Naive thymus-derived CD4-positive, alpha-beta T cell (primary cell): ENCODE results near the gene RRAS. TPM values are rescaled to one million over a fixed set of nuclear protein-coding genes. Genes with fewer than 3 reads are reported as not detected.
A peak's percentile ranks its signal among the peaks of the same experiment; 100 is the strongest.
"Not testable (repeated sequence)": the region's sequence is repeated elsewhere in the genome, so short reads cannot be mapped to it uniquely, and the experiment has no call there.

ENCODE experiments used
- ATAC-seq: fragments of 150-1000 bp; cut with Tn5 transposase; 2 replicates; pipeline ENCODE4 v1.10.0; 2021; ENCODE audit warnings: mild to moderate bottlenecking, moderate library complexity
- CTCF ChIA-PET: fragments of 350-600 bp; sonication (Branson Sonifier 250); formaldehyde crosslinking; loops from one replicate; lab custom pipeline; 2021; ENCODE audit warnings: antibody characterized with exemption; lab: Charles Lee
- POLR2A ChIA-PET: fragments of 350-600 bp; sonication (Branson Sonifier 250); formaldehyde crosslinking; loops from one replicate; lab custom pipeline; 2021; ENCODE audit warnings: antibody characterized with exemption, inconsistent platforms; lab: Charles Lee
- DNase-seq, 9 donors: peaks; one replicate each; pipeline versions ENCODE4 v3.0.0 to v3.0.0-alpha.2; 2020 to 2022; ENCODE audit warnings: mixed read lengths in 1 of 9
- H3K27ac ChIP-seq: one replicate; pipeline ENCODE4 v1.7.0; 2013; ENCODE audit warnings: mild to moderate bottlenecking, low read depth, low read length, moderate library complexity
- H3K27me3 ChIP-seq, 2 donors: one replicate each; pipeline ENCODE4 v1.7.0; 2013; ENCODE audit warnings: low read length in 2 of 2, mild to moderate bottlenecking in 2 of 2, moderate library complexity in 2 of 2; ENCODE audit not compliant: control insufficient read depth in 2 of 2, insufficient read depth in 2 of 2
- H3K36me3 ChIP-seq, 3 experiments: 1 replicate in 2 of 3; 2 replicates in 1 of 3; pipeline ENCODE4 v1.7.0; 2013; ENCODE audit warnings: low read length in 3 of 3, mild to moderate bottlenecking in 3 of 3, moderate library complexity in 1 of 3; ENCODE audit not compliant: insufficient read depth in 3 of 3, control insufficient read depth in 2 of 3
- H3K4me1 ChIP-seq, 2 donors: one replicate each; pipeline ENCODE4 v1.7.0; 2013; ENCODE audit warnings: low read length in 2 of 2, mild to moderate bottlenecking in 2 of 2, moderate library complexity in 1 of 2; ENCODE audit not compliant: control insufficient read depth in 2 of 2, insufficient read depth in 2 of 2
- H3K4me3 ChIP-seq: 2 replicates; pipeline ENCODE4 v1.7.0; 2013; ENCODE audit warnings: mild to moderate bottlenecking, low read length
- H3K9me3 ChIP-seq, 3 experiments: 1 replicate in 2 of 3; 2 replicates in 1 of 3; pipeline ENCODE4 v1.7.0; 2013; ENCODE audit warnings: low read length in 3 of 3; ENCODE audit not compliant: control insufficient read depth in 2 of 3
- H3K27ac Mint-ChIP-seq, 9 donors: one replicate each; pipeline ENCODE4 v1.8.0; 2020 to 2022; ENCODE audit warnings: mixed read lengths in 9 of 9, mild to moderate bottlenecking in 8 of 9, moderate library complexity in 5 of 9, inconsistent platforms in 2 of 9
- H3K27me3 Mint-ChIP-seq, 5 donors: one replicate each; pipeline ENCODE4 v1.8.0; 2021 to 2022; ENCODE audit warnings: mixed read lengths in 5 of 5, mild to moderate bottlenecking in 1 of 5
- H3K36me3 Mint-ChIP-seq, 5 donors: one replicate each; pipeline ENCODE4 v1.8.0; 2020 to 2022; ENCODE audit warnings: mixed read lengths in 5 of 5, mild to moderate bottlenecking in 3 of 5, inconsistent platforms in 1 of 5
- H3K4me1 Mint-ChIP-seq, 7 donors: one replicate each; pipeline ENCODE4 v1.8.0; 2020 to 2022; ENCODE audit warnings: mixed read lengths in 7 of 7, mild to moderate bottlenecking in 3 of 7, inconsistent platforms in 1 of 7
- H3K4me3 Mint-ChIP-seq, 10 donors: one replicate each; pipeline ENCODE4 v1.8.0; 2020 to 2022; ENCODE audit warnings: mild to moderate bottlenecking in 10 of 10, mixed read lengths in 10 of 10, moderate library complexity in 6 of 10, inconsistent platforms in 2 of 10
- H3K9me3 Mint-ChIP-seq, 11 donors: one replicate each; pipeline ENCODE4 v1.8.0; 2020 to 2022; ENCODE audit warnings: mixed read lengths in 11 of 11, mild to moderate bottlenecking in 4 of 11, inconsistent platforms in 1 of 11, moderate library complexity in 1 of 11
- intact Hi-C, 2 donors: fragments of 100-400 bp; cut with micrococcal nuclease; formaldehyde crosslinking; loops; one replicate each; pipeline ENCODE4 v1.15.1; 2023
- polyA plus RNA-seq, 2 donors: library from polyadenylated mRNA; unstranded; fragments of 300-500 nt; fragmentation: Illumina TruSeq; gene quantifications; one replicate each; pipeline ENCODE4 v1.2.3, GENCODE V29; 2021
- total RNA-seq, 6 experiments: library from RNA in 5 of 6; stranded (reverse) in 5 of 6; gene quantifications; 1 replicate in 5 of 6; 2 replicates in 1 of 6; pipeline ENCODE4 v1.2.3 and lab custom pipeline; 2021 to 2026

The RRAS gene
- total and polyA plus RNA-seq, 7 experiments from 2014 or later = 11.0 to 37.0 (median 13.9) TPM

DNA sequence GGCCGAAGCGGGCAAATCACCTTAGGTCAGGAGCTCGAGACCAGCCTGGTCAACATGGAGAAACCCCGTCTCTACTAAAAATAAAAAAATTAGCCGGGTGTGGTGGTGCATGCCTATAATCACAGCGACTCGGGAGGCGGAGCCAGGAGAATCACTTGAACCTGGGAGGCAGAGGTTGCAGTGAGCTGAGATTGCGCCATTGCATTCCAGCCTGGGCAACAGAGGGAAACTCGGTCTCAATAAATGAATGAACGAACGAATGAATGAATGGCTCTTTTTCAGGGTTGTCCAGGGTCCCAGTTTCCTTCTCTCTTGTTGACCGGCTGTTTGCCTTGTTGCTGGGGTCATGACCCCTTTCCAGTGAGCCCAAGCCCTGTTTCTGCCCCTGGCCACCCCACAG, 22.1 kb downstream of the RRAS start:
- intact Hi-C loops, H3K4me3 Mint-ChIP-seq, H3K27ac ChIP-seq, ATAC-seq, H3K4me3 ChIP-seq, H3K27me3 ChIP-seq, H3K4me1 ChIP-seq, CTCF ChIA-PET, DNase-seq, H3K9me3 Mint-ChIP-seq, H3K27ac Mint-ChIP-seq, H3K27me3 Mint-ChIP-seq: not testable (repeated sequence)
- POLR2A ChIA-PET = interaction anchor here (0.6 to 1.7 kb wide), 3 partner anchors 22 to 69 kb away, joined by 3 to 8 read pairs (median 3); partner anchors contain the start of gene RRAS
- peaks cover 0 to 15% (median 11%) of the 10 kb centered on the region in 7 donors for H3K4me1 Mint-ChIP-seq
- Histone ChIP-seq H3K36me3 (peaks cover 14 to 90% (median 26%) of the 10 kb centered on the region in 3 experiments), H3K9me3 (peaks cover 0 to 11% (median 0%) of the 10 kb centered on the region in 3 experiments)
- peaks cover 5 to 47% (median 31%) of the 10 kb centered on the region in 5 donors for H3K36me3 Mint-ChIP-seq

DNA sequence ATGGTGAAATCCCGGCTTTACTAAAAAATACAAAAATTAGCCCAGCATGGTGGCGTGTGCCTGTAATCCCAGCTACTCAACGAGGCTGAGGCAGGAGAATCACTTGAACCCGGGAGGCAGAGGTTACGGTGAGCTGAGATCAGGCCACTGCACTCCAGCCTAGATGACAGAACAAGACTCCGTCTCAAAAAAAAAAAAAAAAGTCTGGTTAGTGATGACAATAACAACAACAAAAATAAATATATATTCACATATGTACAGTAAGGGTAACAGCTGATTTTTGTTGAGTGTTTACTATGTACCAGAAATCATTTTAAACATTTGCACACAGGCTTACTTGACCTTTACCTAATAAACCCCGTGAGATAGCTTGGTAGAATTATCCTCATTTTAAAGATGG, 23.0 kb downstream of the RRAS start:
- H3K4me3 ChIP-seq = no peak overlapping the region
- peaks cover 0 to 11% (median 0%) of the 10 kb centered on the region in 3 experiments for H3K9me3 ChIP-seq
- ATAC-seq = no peak
- H3K36me3 ChIP-seq = peaks cover 14 to 90% (median 26%) of the 10 kb centered on the region in 3 experiments
- ChIA-PET CTCF (interaction anchor here (0.6 to 0.7 kb wide), 2 partner anchors 78 to 319 kb away, joined by 3 to 4 read pairs; no protein-coding TSS in a partner anchor), POLR2A (interaction anchor here (1.0 to 1.7 kb wide), 3 partner anchors 22 to 23 kb away, joined by 3 to 8 read pairs (median 5); partner anchors contain the start of gene RRAS)
- no peak overlapping the region for H3K27ac Mint-ChIP-seq
- no peaks in the 10 kb centered on the region for H3K27me3 ChIP-seq
- H3K9me3 Mint-ChIP-seq = peaks cover 0 to 1% (median 0%) of the 10 kb centered on the region in 11 donors
- H3K36me3 Mint-ChIP-seq = peaks cover 5 to 42% (median 31%) of the 10 kb centered on the region in 5 donors
- H3K4me1 Mint-ChIP-seq = peaks cover 3 to 19% (median 12%) of the 10 kb centered on the region in 7 donors
- no peak for DNase-seq
- H3K4me3 Mint-ChIP-seq = no peak overlapping the region
- no peaks in the 10 kb centered on the region for H3K27me3 Mint-ChIP-seq
- intact Hi-C loops = no loop called here
- no peaks in the 10 kb centered on the region for H3K4me1 ChIP-seq
- H3K27ac ChIP-seq = no peak overlapping the region

DNA sequence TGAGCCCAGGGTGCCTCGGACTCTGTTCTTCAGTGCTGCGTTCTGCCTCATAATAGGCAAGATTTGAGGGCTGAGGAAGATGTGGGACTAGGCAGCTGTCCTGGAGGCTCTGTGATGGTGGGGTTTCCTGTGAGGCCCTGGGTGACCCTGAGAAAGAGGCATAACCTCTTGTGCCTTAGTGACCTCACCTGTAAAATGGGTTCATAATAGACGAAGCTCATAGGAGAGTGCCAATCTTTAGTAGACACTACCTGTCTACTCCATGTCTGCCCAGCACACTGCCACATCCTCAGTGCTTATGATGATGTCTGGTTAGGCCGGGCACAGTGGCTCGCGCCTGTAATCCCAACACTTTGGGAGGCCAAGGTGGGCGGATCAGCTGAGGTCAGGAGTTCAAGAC, 23.4 kb downstream of the RRAS start:
- no peak for DNase-seq
- peaks cover 14 to 86% (median 22%) of the 10 kb centered on the region in 3 experiments for H3K36me3 ChIP-seq
- no peaks in the 10 kb centered on the region for H3K27me3 ChIP-seq
- peaks cover 5 to 41% (median 31%) of the 10 kb centered on the region in 5 donors for H3K36me3 Mint-ChIP-seq
- intact Hi-C loops = no loop called here
- peaks cover 3 to 19% (median 12%) of the 10 kb centered on the region in 7 donors for H3K4me1 Mint-ChIP-seq
- POLR2A ChIA-PET = interaction anchor here (1.0 to 1.7 kb wide), 2 partner anchors 22 to 24 kb away, joined by 5 to 8 read pairs; partner anchors contain the start of gene RRAS
- ATAC-seq = no peak
- H3K27ac ChIP-seq = no peak overlapping the region
- CTCF ChIA-PET = no interaction called here
- H3K27me3 Mint-ChIP-seq = no peaks in the 10 kb centered on the region
- H3K9me3 Mint-ChIP-seq = peaks cover 0 to 1% (median 0%) of the 10 kb centered on the region in 11 donors
- peaks cover 0 to 11% (median 0%) of the 10 kb centered on the region in 3 experiments for H3K9me3 ChIP-seq
- H3K4me3 ChIP-seq = no peak overlapping the region
- no peaks in the 10 kb centered on the region for H3K4me1 ChIP-seq
- H3K27ac Mint-ChIP-seq = no peak overlapping the region
- no peak overlapping the region for H3K4me3 Mint-ChIP-seq

DNA sequence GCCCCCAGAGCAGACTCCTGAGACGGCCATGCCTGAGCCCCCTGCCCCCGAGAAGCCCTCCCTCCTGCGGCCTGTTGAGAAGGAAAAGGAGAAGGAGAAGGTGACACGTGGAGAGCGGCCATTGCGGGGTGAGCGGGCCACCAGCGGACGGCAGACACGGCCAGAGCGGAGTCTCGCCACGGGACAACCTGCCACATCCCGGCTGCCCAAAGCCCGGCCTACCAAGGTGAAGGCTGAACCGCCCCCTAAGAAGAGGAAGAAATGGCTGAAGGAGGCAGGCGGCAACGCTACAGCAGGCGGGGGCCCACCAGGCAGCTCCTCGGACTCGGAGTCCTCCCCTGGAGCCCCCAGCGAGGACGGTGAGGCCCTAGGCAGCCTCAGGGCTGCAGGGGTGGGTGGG, 24.1 kb downstream of the RRAS start:
- Histone ChIP-seq H3K9me3 (peaks cover 0 to 11% (median 0%) of the 10 kb centered on the region in 3 experiments), H3K36me3 (peaks cover 14 to 86% (median 20%) of the 10 kb centered on the region in 3 experiments), H3K4me3 (no peak overlapping the region), H3K27ac (no peak overlapping the region), H3K27me3 (no peaks in the 10 kb centered on the region), H3K4me1 (no peaks in the 10 kb centered on the region)
- ATAC-seq (no peak), DNase-seq (no peak)
- Mint-ChIP-seq H3K27me3 (no peaks in the 10 kb centered on the region), H3K27ac (peak overlapping the region in 2 of 9 donors; percentile 3 to 62), H3K36me3 (peaks cover 5 to 41% (median 31%) of the 10 kb centered on the region in 5 donors), H3K4me1 (peaks cover 3 to 19% (median 12%) of the 10 kb centered on the region in 7 donors), H3K4me3 (no peak overlapping the region), H3K9me3 (peaks cover 0 to 1% (median 0%) of the 10 kb centered on the region in 11 donors)
- ChIA-PET POLR2A (interaction anchor here (0.8 to 1.0 kb wide), 2 partner anchors 23 to 32 kb away, joined by 3 to 5 read pairs; no protein-coding TSS in a partner anchor), CTCF (interaction anchor here (0.5 kb wide), 1 partner anchor 697 kb away, joined by 3 read pairs; no protein-coding TSS in a partner anchor)
- intact Hi-C loops = no loop called here

DNA sequence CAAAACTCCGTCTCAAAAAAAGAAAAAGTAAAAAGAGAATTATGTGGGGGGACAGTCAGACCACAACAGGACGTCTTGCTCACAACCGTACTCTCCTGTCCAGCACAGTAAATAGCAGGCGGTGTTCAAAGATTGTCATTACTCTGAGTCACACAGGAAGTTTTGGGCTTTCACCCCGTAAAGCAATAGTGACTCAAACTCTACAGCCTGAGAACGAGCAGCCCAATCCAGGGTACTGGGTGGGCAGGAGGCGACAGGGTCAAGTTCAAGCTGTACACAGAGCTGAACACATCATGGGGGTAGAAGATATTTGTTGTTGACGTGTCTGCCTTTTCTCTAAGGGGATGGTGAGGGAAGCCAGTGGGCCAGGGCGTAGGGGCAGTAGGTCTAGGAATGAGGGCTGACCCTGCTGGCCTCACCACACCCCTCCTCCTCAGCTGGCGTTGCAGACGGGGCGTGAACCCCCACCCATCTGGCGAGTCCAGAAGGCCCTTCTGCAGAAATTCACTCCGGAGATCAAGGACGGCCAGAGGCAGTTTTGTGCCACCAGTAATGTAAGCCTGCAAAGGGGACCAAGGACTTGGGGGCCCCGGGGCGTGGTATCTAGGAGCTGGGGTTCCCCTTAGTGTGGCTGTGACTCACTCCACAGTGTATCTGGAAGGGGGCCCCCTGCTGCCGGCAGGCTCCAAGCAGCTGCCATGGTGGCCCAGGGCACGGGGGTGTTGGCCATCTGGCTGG, 25.7 kb downstream of the RRAS start:
- ChIA-PET POLR2A (no interaction called here), CTCF (no interaction called here)
- Mint-ChIP-seq H3K27me3 (no peaks in the 10 kb centered on the region), H3K27ac (peak overlapping the region in 7 of 9 donors; percentile 3 to 81 (median 64)), H3K36me3 (peaks cover 5 to 41% (median 31%) of the 10 kb centered on the region in 5 donors), H3K4me1 (peaks cover 3 to 23% (median 14%) of the 10 kb centered on the region in 7 donors), H3K9me3 (peaks cover 0 to 1% (median 0%) of the 10 kb centered on the region in 11 donors), H3K4me3 (peak overlapping the region in 1 of 10 donors; percentile 32)
- Histone ChIP-seq H3K4me3 (no peak overlapping the region), H3K9me3 (peaks cover 0 to 11% (median 0%) of the 10 kb centered on the region in 3 experiments), H3K27me3 (no peaks in the 10 kb centered on the region), H3K27ac (no peak overlapping the region), H3K4me1 (no peaks in the 10 kb centered on the region), H3K36me3 (peaks cover 14 to 85% (median 14%) of the 10 kb centered on the region in 3 experiments)
- DNase-seq (no peak), ATAC-seq (peak; percentile 71)
- intact Hi-C loops = no loop called here

DNA sequence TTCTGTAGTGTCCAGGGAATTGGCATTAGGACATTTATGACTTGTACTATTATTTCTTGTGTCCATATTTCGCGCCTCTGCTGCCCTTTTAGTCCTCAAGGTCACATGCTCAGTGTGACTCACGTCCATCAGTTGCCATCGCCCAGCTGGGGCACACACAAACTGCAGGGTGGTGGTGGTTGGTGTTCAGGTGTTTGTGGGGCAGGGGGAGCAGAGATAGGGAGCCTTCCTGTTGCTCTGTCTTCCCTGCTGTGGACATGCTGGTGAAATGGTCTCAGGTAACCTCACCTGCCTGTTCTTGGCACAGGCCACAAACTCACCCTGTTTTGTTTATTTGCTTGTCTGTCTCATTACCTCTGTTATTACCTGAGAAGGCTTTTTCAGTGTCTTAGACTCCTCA, 26.6 kb downstream of the RRAS start:
- intact Hi-C loops = no loop called here
- Histone ChIP-seq H3K36me3 (peaks cover 14 to 85% (median 21%) of the 10 kb centered on the region in 3 experiments), H3K4me1 (no peaks in the 10 kb centered on the region), H3K27me3 (no peaks in the 10 kb centered on the region), H3K27ac (no peak overlapping the region), H3K9me3 (peaks cover 0 to 11% (median 0%) of the 10 kb centered on the region in 3 experiments), H3K4me3 (no peak overlapping the region)
- Mint-ChIP-seq H3K27ac (peak overlapping the region in 4 of 9 donors; percentile 3 to 74 (median 61)), H3K9me3 (peaks cover 0 to 1% (median 0%) of the 10 kb centered on the region in 11 donors), H3K36me3 (peaks cover 4 to 36% (median 27%) of the 10 kb centered on the region in 5 donors), H3K4me3 (no peak overlapping the region), H3K4me1 (peaks cover 3 to 25% (median 12%) of the 10 kb centered on the region in 7 donors), H3K27me3 (no peaks in the 10 kb centered on the region)
- ATAC-seq (no peak), DNase-seq (no peak)
- CTCF ChIA-PET = no interaction called here
- POLR2A ChIA-PET = no interaction called here
